Suprapubic skin (tissue), 4 donors: ENCODE data around the gene RASGEF1B.

ENCODE experiments used
- CTCF ChIP-seq, 2 donors: fragments of 200-600 bp in 1 of 2; fragments of 450-650 bp in 1 of 2; sonication (generic) in 1 of 2; IDR thresholded peaks; one replicate each; pipeline ENCODE4 v1.5.1; 2016 to 2019; ENCODE audit warnings: antibody characterized with exemption in 2 of 2, mild to moderate bottlenecking in 1 of 2, moderate library complexity in 1 of 2
- EP300 ChIP-seq: sonication (generic); formaldehyde crosslinking; IDR thresholded peaks from one replicate; pipeline ENCODE4 v1.6.1; 2017; ENCODE audit warnings: antibody characterized with exemption
- POLR2A ChIP-seq, 2 donors: fragments of 450-650 bp; IDR thresholded peaks; one replicate each; pipeline ENCODE4 v1.6.1; 2017; ENCODE audit warnings: antibody characterized with exemption in 2 of 2, mild to moderate bottlenecking in 2 of 2, moderate library complexity in 2 of 2
- POLR2AphosphoS5 ChIP-seq, 3 donors: sonication (generic); formaldehyde crosslinking; IDR thresholded peaks; one replicate each; pipeline ENCODE4 v1.6.1; 2017; ENCODE audit warnings: antibody characterized with exemption in 3 of 3

- no peak for TF ChIP-seq EP300
- peak in 1 of 3 donors; percentile 6 for TF ChIP-seq POLR2AphosphoS5 (IDR thresholded peaks at IDR 0.05)
- no peak for TF ChIP-seq CTCF (IDR thresholded peaks at IDR 0.05)
- TF ChIP-seq POLR2A (IDR thresholded peaks at IDR 0.05) = no peak
Measured at GRCh38 chr4:81505004-81505598, 33.4 kb upstream of the RASGEF1B start.
